Osteocyte (in vitro differentiated cells): ENCODE data around the gene SFSWAP. TPM values are rescaled to one million over a fixed set of nuclear protein-coding genes. Genes with fewer than 3 reads are reported as not detected.

ENCODE experiments used
- DNase-seq: peaks from one replicate; pipeline ENCODE4 v3.0.0; 2021; ENCODE audit warnings: mixed read lengths; ENCODE audit not compliant: unreplicated experiment; ENCODE audit errors: extremely low spot score
- H3K27ac Mint-ChIP-seq: one replicate; pipeline ENCODE4 v1.8.0; 2021; ENCODE audit warnings: mild to moderate bottlenecking, mixed read lengths; ENCODE audit not compliant: unreplicated experiment
- H3K27me3 Mint-ChIP-seq: one replicate; pipeline ENCODE4 v1.8.0; 2021; ENCODE audit warnings: mixed read lengths; ENCODE audit not compliant: unreplicated experiment
- H3K36me3 Mint-ChIP-seq: one replicate; pipeline ENCODE4 v1.8.0; 2021; ENCODE audit warnings: mixed read lengths; ENCODE audit not compliant: unreplicated experiment
- H3K4me1 Mint-ChIP-seq: one replicate; pipeline ENCODE4 v1.8.0; 2021; ENCODE audit warnings: mixed read lengths; ENCODE audit not compliant: unreplicated experiment
- H3K4me3 Mint-ChIP-seq: one replicate; pipeline ENCODE4 v1.8.0; 2021; ENCODE audit warnings: mild to moderate bottlenecking, moderate library complexity, mixed read lengths; ENCODE audit not compliant: unreplicated experiment
- H3K9me3 Mint-ChIP-seq: one replicate; pipeline ENCODE4 v1.8.0; 2021; ENCODE audit warnings: mixed read lengths; ENCODE audit not compliant: unreplicated experiment
- CTCF ChIP-seq: fragments of 200-600 bp; sonication (generic); IDR thresholded peaks from 2 replicates; pipeline ENCODE4 v1.5.0; 2021; ENCODE audit warnings: antibody characterized with exemption, mild to moderate bottlenecking, moderate library complexity
- total RNA-seq: library from RNA; stranded (reverse); gene quantifications from 2 replicates; pipeline ENCODE4 v1.2.1, GENCODE V29; 2021

SFSWAP gene
- total RNA-seq, 1 donor from 2014 or later: 48.0 TPM

DNA sequence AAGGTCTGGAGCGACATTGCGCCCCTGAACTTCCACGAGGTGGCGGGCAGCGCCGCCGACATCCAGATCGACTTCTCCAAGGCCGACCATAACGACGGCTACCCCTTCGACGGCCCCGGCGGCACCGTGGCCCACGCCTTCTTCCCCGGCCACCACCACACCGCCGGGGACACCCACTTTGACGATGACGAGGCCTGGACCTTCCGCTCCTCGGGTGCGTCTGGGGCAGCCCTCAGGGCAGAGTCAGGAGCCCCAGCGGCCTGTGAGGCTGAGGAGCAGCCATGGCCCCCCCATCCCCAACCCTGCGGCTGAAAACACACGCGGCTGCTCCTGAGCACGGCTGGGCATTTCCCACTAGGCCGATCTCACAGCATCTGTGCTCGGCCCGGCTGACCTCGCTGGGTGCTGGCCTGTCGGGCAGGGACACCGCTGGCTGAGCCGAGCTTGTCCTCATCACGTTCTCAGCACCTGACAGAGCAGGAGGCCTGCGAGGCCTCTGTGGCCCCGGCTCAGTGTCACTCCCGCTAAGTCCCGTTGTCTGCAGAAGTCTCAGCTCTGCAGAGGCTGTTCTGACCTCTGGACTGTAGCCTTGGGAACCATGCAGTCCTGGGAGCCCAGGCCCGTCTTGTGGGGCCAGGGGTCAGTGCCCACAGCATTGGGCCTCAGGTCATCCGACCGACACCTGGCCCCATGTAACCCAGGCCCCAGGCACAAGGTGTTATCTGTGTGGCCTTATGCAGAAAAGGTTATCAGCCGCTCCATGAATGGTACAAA is 129.9 kb downstream of the SFSWAP start:
- Mint-ChIP-seq H3K4me3 (no peak overlapping the region), H3K9me3 (no peaks in the 10 kb centered on the region), H3K4me1 (no peaks in the 10 kb centered on the region), H3K36me3 (no peaks in the 10 kb centered on the region), H3K27me3 (no peaks in the 10 kb centered on the region), H3K27ac (no peak overlapping the region)
- no peak for DNase-seq
- no peak for TF ChIP-seq CTCF

- Mint-ChIP-seq H3K27ac (no peak overlapping the region), H3K36me3 (no peaks in the 10 kb centered on the region), H3K27me3 (no peaks in the 10 kb centered on the region), H3K4me1 (no peaks in the 10 kb centered on the region), H3K4me3 (no peak overlapping the region), H3K9me3 (no peaks in the 10 kb centered on the region)
- no peak for TF ChIP-seq CTCF
- no peak for DNase-seq
Observed at GRCh38 chr12:131841547-131841946, 130.7 kb downstream of the SFSWAP start.

DNA sequence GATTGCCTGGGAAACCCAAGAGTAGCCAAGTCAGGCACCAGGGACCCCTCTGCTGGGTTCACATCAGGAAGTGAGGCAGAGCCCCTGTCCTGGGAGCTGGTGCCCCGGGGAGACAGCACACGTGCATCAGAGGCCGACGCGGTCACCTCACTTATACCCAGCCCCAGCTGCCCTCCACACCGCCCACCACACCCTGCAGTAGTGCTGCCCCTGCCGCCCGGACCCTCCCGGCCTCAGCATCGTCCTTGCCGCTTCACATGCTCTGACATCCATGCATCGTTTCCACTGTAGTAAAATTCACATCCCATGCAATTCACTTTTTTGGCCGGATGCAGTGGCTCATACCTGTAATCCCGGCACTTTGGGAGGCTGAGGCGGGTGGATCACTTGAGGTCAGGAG is 131.3 kb downstream of the SFSWAP start:
- Mint-ChIP-seq H3K27ac (no peak overlapping the region), H3K4me1 (no peaks in the 10 kb centered on the region), H3K27me3 (no peaks in the 10 kb centered on the region)

DNA sequence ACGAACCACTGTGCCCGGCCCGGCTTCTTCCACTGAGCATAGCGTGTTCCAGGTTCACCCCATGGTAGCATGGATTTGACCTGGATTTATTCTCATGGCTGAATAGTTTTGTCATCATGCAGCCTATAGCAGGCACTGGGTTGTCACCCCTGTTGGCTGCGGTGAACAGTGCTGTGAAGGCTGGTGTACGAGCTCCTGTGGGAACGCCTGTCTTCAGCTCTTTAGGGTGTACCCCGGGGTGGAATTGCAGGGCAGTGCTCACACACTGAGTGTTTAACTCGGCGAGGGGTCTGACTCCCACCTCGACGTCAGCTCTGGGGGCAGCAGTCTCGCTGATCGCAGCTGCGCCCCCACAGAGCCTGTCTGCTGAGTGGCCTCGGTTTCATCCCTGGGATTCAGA is 132.6 kb downstream of the SFSWAP start:
- no peak for DNase-seq
- H3K4me3 Mint-ChIP-seq: no peak overlapping the region
- H3K36me3 Mint-ChIP-seq: no peaks in the 10 kb centered on the region

More for the DNA sequence above, 131.3 kb downstream of the SFSWAP start:
- DNase-seq: no peak
- Mint-ChIP-seq H3K9me3 (no peaks in the 10 kb centered on the region), H3K36me3 (no peaks in the 10 kb centered on the region), H3K4me3 (no peak overlapping the region)
- no peak for TF ChIP-seq CTCF

More for the DNA sequence above, 132.6 kb downstream of the SFSWAP start:
- Mint-ChIP-seq H3K27ac (no peak overlapping the region), H3K4me1 (no peaks in the 10 kb centered on the region), H3K9me3 (no peaks in the 10 kb centered on the region), H3K27me3 (no peaks in the 10 kb centered on the region)
- no peak for TF ChIP-seq CTCF
